GM19452 (cell line): ENCODE results near the gene PAK6.

Experiments
- ATAC-seq: cut with Tn5 transposase; IDR thresholded peaks from one replicate; pipeline ENCODE4 v1.9.1; 2021; ENCODE audit not compliant: unreplicated experiment

The PAK6 gene

GRCh38 chr15:40238532-40239403 is at the start of gene PAK6:
TSS of gene PAK6 (plus strand) at chr15:40239063. CDS start at chr15:40264786, 25,723 bp downstream.
- no peak for ATAC-seq

- no peak for ATAC-seq
These were observed 48.3 kb upstream of the PAK6 start for GRCh38 chr15:40190591-40190990.

- no peak for ATAC-seq
These were observed 45.9 kb upstream of the PAK6 start for GRCh38 chr15:40192942-40193341.

GRCh38 chr15:40197434-40197833 is 41.4 kb upstream of the PAK6 start:
- ATAC-seq, result no peak

GRCh38 chr15:40198355-40199085 is 40.3 kb upstream of the PAK6 start:
- ATAC-seq, result no peak

GRCh38 chr15:40204100-40204499 is 34.8 kb upstream of the PAK6 start:
- no peak for ATAC-seq

GRCh38 chr15:40217166-40217824 is 21.6 kb upstream of the PAK6 start:
- no peak for ATAC-seq

- ATAC-seq, result no peak
These were observed 19.1 kb upstream of the PAK6 start for GRCh38 chr15:40219801-40220200.

- no peak for ATAC-seq
These were observed 16.7 kb upstream of the PAK6 start for GRCh38 chr15:40222131-40222530.

- ATAC-seq, result no peak
These were observed 12.1 kb upstream of the PAK6 start for GRCh38 chr15:40226736-40227135.

GRCh38 chr15:40229316-40229715 is 9.5 kb upstream of the PAK6 start:
- no peak for ATAC-seq

- no peak for ATAC-seq
These were observed 8.9 kb upstream of the PAK6 start for GRCh38 chr15:40229956-40230355.

- ATAC-seq, result no peak
These were observed 6.2 kb upstream of the PAK6 start for GRCh38 chr15:40232625-40233070.

- ATAC-seq, result no peak
These were observed 4.9 kb upstream of the PAK6 start for GRCh38 chr15:40233727-40234577.

GRCh38 chr15:40234783-40235182 is 4.1 kb upstream of the PAK6 start:
- ATAC-seq, result no peak

- no peak for ATAC-seq
These were observed 3.5 kb upstream of the PAK6 start for GRCh38 chr15:40235201-40235885.

- ATAC-seq, result no peak
These were observed 485 bp downstream of the PAK6 start for GRCh38 chr15:40239404-40239692.

GRCh38 chr15:40239693-40240618 is 1.1 kb downstream of the PAK6 start:
- no peak for ATAC-seq

GRCh38 chr15:40240619-40241221 is 1.9 kb downstream of the PAK6 start:
- ATAC-seq, result no peak
